Nephron (organoid): ENCODE data around the gene GPR152.

Experiments
- H3K27ac Mint-ChIP-seq, 3 experiments: 2 replicates each; pipeline ENCODE4 v1.8.0; 2020; ENCODE audit warnings: mixed read lengths in 3 of 3, mild to moderate bottlenecking in 2 of 3, moderate library complexity in 1 of 3
- H3K27me3 Mint-ChIP-seq: 2 replicates; pipeline ENCODE4 v1.8.0; 2021; ENCODE audit warnings: low read depth, mild to moderate bottlenecking, moderate library complexity, mixed read lengths
- H3K36me3 Mint-ChIP-seq: 2 replicates; pipeline ENCODE4 v1.8.0; 2020; ENCODE audit warnings: low read depth, mixed read lengths
- H3K4me1 Mint-ChIP-seq: 2 replicates; pipeline ENCODE4 v1.8.0; 2020; ENCODE audit warnings: mixed read lengths
- H3K4me3 Mint-ChIP-seq, 3 experiments: 2 replicates each; pipeline ENCODE4 v1.8.0; 2020; ENCODE audit warnings: mild to moderate bottlenecking in 3 of 3, mixed read lengths in 3 of 3, moderate library complexity in 2 of 3
- H3K9me3 Mint-ChIP-seq: 2 replicates; pipeline ENCODE4 v1.8.0; 2020; ENCODE audit warnings: mixed read lengths
- CTCF ChIP-seq, 3 experiments: fragments of 200-600 bp; sonication (generic); IDR thresholded peaks; one replicate each; pipeline ENCODE4 v1.5.0; 2021; ENCODE audit warnings: antibody characterized with exemption in 3 of 3; ENCODE audit not compliant: unreplicated experiment in 3 of 3

GPR152 gene

GRCh38 chr11:67439321-67440228 lies 13.0 kb downstream of the GPR152 start:
- Mint-ChIP-seq H3K27me3 (no peaks in the 10 kb centered on the region), H3K9me3 (no peaks in the 10 kb centered on the region), H3K4me1 (peaks cover 5% of the 10 kb centered on the region), H3K4me3 (peak overlapping the region in 2 of 3 experiments; percentile 14 to 19), H3K27ac (peak overlapping the region; percentile 19 to 61 (median 52)), H3K36me3 (peaks cover 4% of the 10 kb centered on the region)
- no peak for TF ChIP-seq CTCF (IDR thresholded peaks at IDR 0.05; ENCODE audit: unreplicated experiment in 3 of 3)

GRCh38 chr11:67438158-67438902 lies 14.2 kb downstream of the GPR152 start:
- no peak overlapping the region for H3K27ac Mint-ChIP-seq
- H3K4me3 Mint-ChIP-seq, result no peak overlapping the region
- peaks cover 5% of the 10 kb centered on the region for H3K4me1 Mint-ChIP-seq
- no peaks in the 10 kb centered on the region for H3K27me3 Mint-ChIP-seq
- no peaks in the 10 kb centered on the region for H3K9me3 Mint-ChIP-seq
- TF ChIP-seq CTCF (IDR thresholded peaks at IDR 0.05; ENCODE audit: unreplicated experiment in 3 of 3), result no peak
- peaks cover 4% of the 10 kb centered on the region for H3K36me3 Mint-ChIP-seq

DNA sequence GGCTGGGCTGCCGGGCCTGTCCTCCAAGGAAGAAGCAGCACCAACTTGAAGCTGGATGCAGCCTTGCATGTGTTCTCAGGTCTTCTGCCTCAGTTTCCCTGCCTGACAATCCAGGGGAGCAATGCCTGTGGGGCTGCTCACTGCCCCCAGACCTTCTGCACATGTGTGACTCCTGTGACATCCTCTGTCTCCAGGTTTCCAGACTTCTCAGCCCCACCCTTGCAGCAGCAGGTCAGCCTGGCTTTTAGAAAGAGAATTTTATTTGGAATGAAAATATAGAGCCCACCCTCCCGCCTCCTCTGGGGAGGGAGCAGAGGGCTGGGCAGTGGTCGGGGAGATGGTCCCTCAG lies 14.7 kb downstream of the GPR152 start:
- no peak overlapping the region for H3K4me3 Mint-ChIP-seq
- no peaks in the 10 kb centered on the region for H3K9me3 Mint-ChIP-seq
- H3K27me3 Mint-ChIP-seq, result no peaks in the 10 kb centered on the region
- no peak overlapping the region for H3K27ac Mint-ChIP-seq
- no peak for TF ChIP-seq CTCF (IDR thresholded peaks at IDR 0.05; ENCODE audit: unreplicated experiment in 3 of 3)
- H3K4me1 Mint-ChIP-seq, result peaks cover 5% of the 10 kb centered on the region
- peaks cover 4% of the 10 kb centered on the region for H3K36me3 Mint-ChIP-seq

- H3K4me3 Mint-ChIP-seq, result peak within 1 kb of the TSS in 1 of 3 experiments; percentile 25
- H3K27ac Mint-ChIP-seq, result peak within 1 kb of the TSS in 2 of 3 experiments; percentile 38 to 55
- no peaks in the 10 kb centered on the region for H3K9me3 Mint-ChIP-seq
- H3K27me3 Mint-ChIP-seq, result no peaks in the 10 kb centered on the region
- peaks cover 5% of the 10 kb centered on the region for H3K4me1 Mint-ChIP-seq
- no peak for TF ChIP-seq CTCF (IDR thresholded peaks at IDR 0.05; ENCODE audit: unreplicated experiment in 3 of 3)
- H3K36me3 Mint-ChIP-seq, result peaks cover 8% of the 10 kb centered on the region
Measured at GRCh38 chr11:67437082-67437808, 15.3 kb downstream of the GPR152 start, which contains the start of gene PTPRCAP. TSS of gene PTPRCAP (minus strand) at chr11:67437682. CDS start at chr11:67437619, 63 bp downstream.

DNA sequence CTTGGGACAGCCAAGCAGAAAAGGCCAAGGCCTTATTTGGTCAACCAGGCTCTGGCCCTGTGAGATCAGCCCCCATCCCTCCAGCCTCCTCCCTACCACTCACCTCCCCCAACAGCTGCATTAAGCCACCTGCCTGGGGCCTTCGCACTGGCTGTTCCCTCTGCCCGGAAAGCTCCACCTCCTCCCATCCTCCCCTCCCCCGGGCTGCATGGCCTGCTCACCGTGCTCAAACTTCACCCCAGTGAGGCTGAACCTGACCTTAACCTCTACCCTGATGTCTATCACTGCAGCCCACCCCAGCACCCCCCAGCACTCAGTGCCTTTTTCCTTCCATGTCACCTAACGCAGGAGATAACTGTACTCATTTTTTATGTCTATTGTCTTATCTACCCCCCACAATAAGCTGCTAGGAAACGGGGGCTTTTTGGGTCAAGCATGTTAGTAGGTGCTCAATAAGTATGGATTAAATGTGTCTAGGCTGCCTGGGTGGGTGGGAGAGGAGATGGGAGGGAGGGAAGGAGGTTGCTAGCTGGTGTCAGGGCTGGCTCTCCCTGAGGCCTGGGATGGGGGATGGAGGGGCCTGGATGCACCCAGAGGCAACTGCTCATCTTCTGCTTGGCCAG lies 16.0 kb downstream of the GPR152 start:
- Mint-ChIP-seq H3K4me1 (peaks cover 5% of the 10 kb centered on the region), H3K27me3 (no peaks in the 10 kb centered on the region), H3K4me3 (peak overlapping the region in 1 of 3 experiments; percentile 25), H3K27ac (peak overlapping the region in 2 of 3 experiments; percentile 38 to 55), H3K36me3 (peaks cover 14% of the 10 kb centered on the region), H3K9me3 (no peaks in the 10 kb centered on the region)
- TF ChIP-seq CTCF (IDR thresholded peaks at IDR 0.05; ENCODE audit: unreplicated experiment in 3 of 3), result no peak
